Measurements from ENCODE around the gene PLAC8.

The PLAC8 gene

GRCh38 chr4:83110970-83111750, 3.4 kb downstream of the PLAC8 start:
- H3K36me3 ChIP-seq (ENCODE audit: control insufficient read depth in 2 of 2, insufficient read depth in 1 of 2, low read length in 2 of 2): no peaks in the 10 kb centered on the region
- no peak overlapping the region for H3K4me3 ChIP-seq (ENCODE audit: low read depth, low read length)
- CTCF ChIA-PET: interaction anchor here (1.0 to 1.5 kb wide), 4 partner anchors 10 to 149 kb away, joined by 3 to 7 read pairs (median 4); no protein-coding TSS in a partner anchor
- POLR2A ChIA-PET: interaction anchor here (0.6 to 1.3 kb wide), 2 partner anchors 76 to 1922 kb away, joined by 3 to 6 read pairs; partner anchors contain the start of gene COPS4
- H3K27ac ChIP-seq (ENCODE audit: extremely low read depth, low read depth, low read length): no peak overlapping the region
- no peaks in the 10 kb centered on the region for H3K4me1 ChIP-seq (ENCODE audit: control insufficient read depth, insufficient read depth, low read length)
- no peaks in the 10 kb centered on the region for H3K9me3 ChIP-seq (ENCODE audit: control insufficient read depth, insufficient read depth, low read depth, low read length)
- TF ChIP-seq ZNF18 (tag by site-specific recombination; IDR thresholded peaks at IDR 0.05) (no peak), ZNF121 (tag by site-specific recombination; IDR thresholded peaks at IDR 0.05) (peak; percentile 68), ZSCAN23 (tag by site-specific recombination; IDR thresholded peaks at IDR 0.05) (no peak), ZNF114 (tag by site-specific recombination; IDR thresholded peaks at IDR 0.05) (no peak), ZNF416 (tag by site-specific recombination; IDR thresholded peaks at IDR 0.05) (no peak), ZNF366 (tag by site-specific recombination; conservative IDR thresholded peaks at IDR 0.05) (no peak)

DNA sequence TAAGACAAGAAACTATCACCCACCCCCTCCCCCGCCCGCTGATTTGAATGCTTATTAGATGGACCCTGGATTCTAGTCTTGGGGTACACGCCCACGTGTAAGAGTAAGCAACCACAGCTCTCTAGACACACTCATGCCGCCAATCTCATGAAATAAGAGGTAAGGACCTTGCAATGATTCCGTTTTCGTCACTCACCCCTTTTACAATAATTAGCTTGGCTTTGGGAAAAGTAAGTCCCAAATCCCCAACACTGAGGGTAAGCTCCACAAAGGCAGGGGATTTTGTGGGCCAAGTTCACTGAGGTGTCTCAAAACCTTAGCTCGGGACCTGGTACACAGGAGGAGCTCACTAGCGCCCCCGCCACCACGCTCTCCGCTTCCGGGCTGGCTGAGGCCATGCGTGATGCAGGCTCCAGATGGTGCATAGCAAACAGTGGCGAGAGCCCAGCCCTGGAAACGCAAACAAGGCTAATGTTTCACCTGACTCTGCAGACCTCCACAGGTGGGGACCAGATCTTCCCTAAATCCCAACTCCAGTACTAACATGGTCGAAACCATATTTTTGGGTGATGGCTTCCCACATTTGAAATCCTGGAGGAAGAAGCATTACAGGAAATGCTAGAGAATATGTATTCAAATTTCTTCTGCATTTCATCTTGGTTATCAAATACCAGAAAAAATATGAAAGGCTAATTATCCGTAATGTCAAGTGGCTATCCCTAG, 4.1 kb downstream of the PLAC8 start:
- CTCF ChIA-PET: interaction anchor here (0.6 to 1.5 kb wide), 14 partner anchors 10 to 372 kb away, joined by 3 to 7 read pairs (median 4); partner anchors contain the start of gene COQ2
- H3K4me1 ChIP-seq (ENCODE audit: control insufficient read depth, insufficient read depth, low read length): no peaks in the 10 kb centered on the region
- no peaks in the 10 kb centered on the region for H3K36me3 ChIP-seq (ENCODE audit: control insufficient read depth in 2 of 2, insufficient read depth in 1 of 2, low read length in 2 of 2)
- peak overlapping the region; percentile 66 for H3K27ac ChIP-seq (ENCODE audit: extremely low read depth, low read depth, low read length)
- POLR2A ChIA-PET: interaction anchor here (0.6 to 1.3 kb wide), 2 partner anchors 75 to 1921 kb away, joined by 3 to 6 read pairs; partner anchors contain the start of gene COPS4
- H3K9me3 ChIP-seq (ENCODE audit: control insufficient read depth, insufficient read depth, low read depth, low read length): no peaks in the 10 kb centered on the region
- H3K4me3 ChIP-seq (ENCODE audit: low read depth, low read length): peak overlapping the region; percentile 41
- TF ChIP-seq ZBTB20 (tag by site-specific recombination; IDR thresholded peaks at IDR 0.05): peak; percentile 71
- peak; percentile 50; the same call in 1 of the 2 replicates for TF ChIP-seq SP7 (tag by site-specific recombination; IDR thresholded peaks at IDR 0.05)
- TF ChIP-seq CTCF (tag by site-specific recombination; IDR thresholded peaks at IDR 0.05): peak; percentile 83
- TF ChIP-seq ZBTB44 (tag by site-specific recombination; IDR thresholded peaks at IDR 0.05): peak; percentile 86
- 0 out of 2 replicates have a peak, but pooled peaks have one; percentile 20 for TF ChIP-seq IKZF3 (tag by site-specific recombination; IDR thresholded peaks at IDR 0.05)
- peak; percentile 25; the same call in 1 of the 2 replicates for TF ChIP-seq ZBTB48 (tag by site-specific recombination; IDR thresholded peaks at IDR 0.05)
- TF ChIP-seq ZNF155 (tag by site-specific recombination; IDR thresholded peaks at IDR 0.05): no peak
- TF ChIP-seq ZNF501 (tag by site-specific recombination; IDR thresholded peaks at IDR 0.05): peak; percentile 56; the same call in 1 of the 2 replicates
- no peak for TF ChIP-seq ZNF423 (tag by site-specific recombination; IDR thresholded peaks at IDR 0.05)
- peak; percentile 93 for TF ChIP-seq TRIM28 (IDR thresholded peaks at IDR 0.05; ENCODE audit: borderline replicate concordance, low read length)
- TF ChIP-seq MZF1 (tag by site-specific recombination; IDR thresholded peaks at IDR 0.05; ENCODE audit: borderline replicate concordance): peak; percentile 99
- TF ChIP-seq ZNF2 (tag by site-specific recombination; IDR thresholded peaks at IDR 0.05): peak; percentile 69; the same call in 1 of the 2 replicates
- TF ChIP-seq BCL11A (tag by site-specific recombination; IDR thresholded peaks at IDR 0.05; ENCODE audit: low read depth): no peak
- TF ChIP-seq, protein P1, sequence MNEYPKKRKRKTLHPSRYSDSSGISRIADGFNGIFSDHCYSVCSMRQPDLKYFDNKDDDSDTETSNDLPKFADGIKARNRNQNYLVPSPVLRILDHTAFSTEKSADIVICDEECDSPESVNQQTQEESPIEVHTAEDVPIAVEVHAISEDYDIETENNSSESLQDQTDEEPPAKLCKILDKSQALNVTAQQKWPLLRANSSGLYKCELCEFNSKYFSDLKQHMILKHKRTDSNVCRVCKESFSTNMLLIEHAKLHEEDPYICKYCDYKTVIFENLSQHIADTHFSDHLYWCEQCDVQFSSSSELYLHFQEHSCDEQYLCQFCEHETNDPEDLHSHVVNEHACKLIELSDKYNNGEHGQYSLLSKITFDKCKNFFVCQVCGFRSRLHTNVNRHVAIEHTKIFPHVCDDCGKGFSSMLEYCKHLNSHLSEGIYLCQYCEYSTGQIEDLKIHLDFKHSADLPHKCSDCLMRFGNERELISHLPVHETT (tag by site-specific recombination; IDR thresholded peaks at IDR 0.05): peak; percentile 39
- TF ChIP-seq, protein P2, sequence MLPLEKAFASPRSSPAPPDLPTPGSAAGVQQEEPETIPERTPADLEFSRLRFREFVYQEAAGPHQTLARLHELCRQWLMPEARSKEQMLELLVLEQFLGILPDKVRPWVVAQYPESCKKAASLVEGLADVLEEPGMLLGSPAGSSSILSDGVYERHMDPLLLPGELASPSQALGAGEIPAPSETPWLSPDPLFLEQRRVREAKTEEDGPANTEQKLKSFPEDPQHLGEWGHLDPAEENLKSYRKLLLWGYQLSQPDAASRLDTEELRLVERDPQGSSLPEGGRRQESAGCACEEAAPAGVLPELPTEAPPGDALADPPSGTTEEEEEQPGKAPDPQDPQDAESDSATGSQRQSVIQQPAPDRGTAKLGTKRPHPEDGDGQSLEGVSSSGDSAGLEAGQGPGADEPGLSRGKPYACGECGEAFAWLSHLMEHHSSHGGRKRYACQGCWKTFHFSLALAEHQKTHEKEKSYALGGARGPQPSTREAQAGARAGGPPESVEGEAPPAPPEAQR (tag by site-specific recombination; IDR thresholded peaks at IDR 0.05): no peak
- peak; percentile 10; the same call in 1 of the 2 replicates for TF ChIP-seq ZNF394 (tag by site-specific recombination; IDR thresholded peaks at IDR 0.05; ENCODE audit: borderline replicate concordance)
- 0 out of 2 replicates have a peak, but pooled peaks have one; percentile 41 for TF ChIP-seq ZFP37 (tag by site-specific recombination; IDR thresholded peaks at IDR 0.05)
- peak; percentile 87 for TF ChIP-seq SCRT1 (tag by site-specific recombination; IDR thresholded peaks at IDR 0.05; ENCODE audit: borderline replicate concordance)
- no peak for TF ChIP-seq HOXD13 (CRISPR knock-in tag; IDR thresholded peaks at IDR 0.05; ENCODE audit: borderline replicate concordance)

Measured in HEK293 (cell line).